KOPT-K1 (cell line): ENCODE data around the gene PDGFC.
"Not testable (repeated sequence)": the region's sequence is repeated elsewhere in the genome, so short reads cannot be mapped to it uniquely, and the experiment has no call there.

ENCODE experiments used
- H3K27ac ChIP-seq: fragments of 200-600 bp; sonication (generic); 2 replicates; pipeline ENCODE4 v1.5.1; 2016; ENCODE audit warnings: antibody characterized with exemption, mild to moderate bottlenecking, low read depth, low read length; ENCODE audit not compliant: poor library complexity, severe bottlenecking
- H3K36me3 ChIP-seq: fragments of 200-600 bp; sonication (generic); 2 replicates; pipeline ENCODE4 v1.5.1; 2017; ENCODE audit warnings: antibody characterized with exemption, mild to moderate bottlenecking, low read length, moderate library complexity; ENCODE audit not compliant: insufficient read depth
- H3K9me3 ChIP-seq: fragments of 200-600 bp; sonication (generic); 2 replicates; pipeline ENCODE4 v1.5.1; 2017; ENCODE audit warnings: antibody characterized with exemption, low read length, mild to moderate bottlenecking; ENCODE audit not compliant: insufficient read depth, poor library complexity, severe bottlenecking

The PDGFC gene

GRCh38 chr4:156875055-156875454 is 96.5 kb downstream of the PDGFC start:
- Histone ChIP-seq H3K9me3 (no peaks in the 10 kb centered on the region), H3K27ac (no peak overlapping the region), H3K36me3 (no peaks in the 10 kb centered on the region)

GRCh38 chr4:156873799-156874198 is 97.8 kb downstream of the PDGFC start:
- no peak overlapping the region for H3K27ac ChIP-seq
- no peaks in the 10 kb centered on the region for H3K36me3 ChIP-seq
- H3K9me3 ChIP-seq = no peaks in the 10 kb centered on the region

GRCh38 chr4:156870861-156871260 is 100.7 kb downstream of the PDGFC start:
- H3K36me3 ChIP-seq = no peaks in the 10 kb centered on the region
- H3K27ac ChIP-seq = no peak overlapping the region
- no peaks in the 10 kb centered on the region for H3K9me3 ChIP-seq

- Histone ChIP-seq H3K9me3 (no peaks in the 10 kb centered on the region), H3K27ac (no peak overlapping the region), H3K36me3 (no peaks in the 10 kb centered on the region)
Measured at GRCh38 chr4:156870131-156870530, 101.5 kb downstream of the PDGFC start.

- not testable (repeated sequence) for H3K9me3 ChIP-seq, H3K27ac ChIP-seq, H3K36me3 ChIP-seq
Measured at GRCh38 chr4:156866088-156866487, 105.5 kb downstream of the PDGFC start.

- no peak overlapping the region for H3K27ac ChIP-seq
- H3K36me3 ChIP-seq = no peaks in the 10 kb centered on the region
- H3K9me3 ChIP-seq = no peaks in the 10 kb centered on the region
Measured at GRCh38 chr4:156865451-156865850, 106.1 kb downstream of the PDGFC start.

GRCh38 chr4:156858071-156858470 is 113.5 kb downstream of the PDGFC start:
- Histone ChIP-seq H3K9me3 (no peaks in the 10 kb centered on the region), H3K36me3 (no peaks in the 10 kb centered on the region), H3K27ac (no peak overlapping the region)

GRCh38 chr4:156838761-156839160 is 132.8 kb downstream of the PDGFC start:
- Histone ChIP-seq H3K9me3 (peaks cover 20% of the 10 kb centered on the region), H3K27ac (no peak overlapping the region), H3K36me3 (no peaks in the 10 kb centered on the region)

- no peaks in the 10 kb centered on the region for H3K36me3 ChIP-seq
- no peak overlapping the region for H3K27ac ChIP-seq
- H3K9me3 ChIP-seq = peaks cover 20% of the 10 kb centered on the region
Measured at GRCh38 chr4:156837625-156838345, 133.8 kb downstream of the PDGFC start.

GRCh38 chr4:156832886-156833285 is 138.7 kb downstream of the PDGFC start:
- Histone ChIP-seq H3K9me3 (no peaks in the 10 kb centered on the region), H3K27ac (no peak overlapping the region), H3K36me3 (no peaks in the 10 kb centered on the region)

- no peaks in the 10 kb centered on the region for H3K36me3 ChIP-seq
- H3K9me3 ChIP-seq = no peaks in the 10 kb centered on the region
- no peak overlapping the region for H3K27ac ChIP-seq
Measured at GRCh38 chr4:156830351-156830750, 141.2 kb downstream of the PDGFC start.

- Histone ChIP-seq H3K36me3 (no peaks in the 10 kb centered on the region), H3K27ac (no peak overlapping the region), H3K9me3 (no peaks in the 10 kb centered on the region)
Measured at GRCh38 chr4:156829201-156829873, 142.3 kb downstream of the PDGFC start.

GRCh38 chr4:156827519-156827918 is 144.1 kb downstream of the PDGFC start:
- Histone ChIP-seq H3K36me3 (no peaks in the 10 kb centered on the region), H3K27ac (no peak overlapping the region), H3K9me3 (no peaks in the 10 kb centered on the region)

GRCh38 chr4:156825074-156825473 is 146.5 kb downstream of the PDGFC start:
- Histone ChIP-seq H3K9me3 (no peaks in the 10 kb centered on the region), H3K27ac (no peak overlapping the region), H3K36me3 (no peaks in the 10 kb centered on the region)

GRCh38 chr4:156824451-156825060 is 147.0 kb downstream of the PDGFC start:
- Histone ChIP-seq H3K9me3 (no peaks in the 10 kb centered on the region), H3K27ac (no peak overlapping the region), H3K36me3 (no peaks in the 10 kb centered on the region)
